Islet of Langerhans (tissue), 1 donor: ENCODE measurements around the gene ZFR.
A peak's percentile ranks its signal among the peaks of the same experiment; 100 is the strongest.
"Not testable (repeated sequence)": the region's sequence is repeated elsewhere in the genome, so short reads cannot be mapped to it uniquely, and the experiment has no call there.

Experiments
- FAIRE-seq: peaks from one replicate; lab custom pipeline; 2011; peaks lifted over from hg19 to GRCh38; lab: Jason Lieb, UNC

Gene ZFR

GRCh38 chr5:32319926-32320543, 124.5 kb downstream of the ZFR start:
- no peak for FAIRE-seq

- FAIRE-seq, result no peak
These were observed 125.1 kb downstream of the ZFR start for GRCh38 chr5:32319392-32319791.

- FAIRE-seq, result no peak
These were observed 127.5 kb downstream of the ZFR start for GRCh38 chr5:32317041-32317440.

- FAIRE-seq, result no peak
These were observed 129.1 kb downstream of the ZFR start for GRCh38 chr5:32315221-32316014.

- FAIRE-seq, result no peak
These were observed 129.9 kb downstream of the ZFR start for GRCh38 chr5:32314658-32315057.

GRCh38 chr5:32314152-32314488, 130.4 kb downstream of the ZFR start:
- FAIRE-seq, result not testable (repeated sequence)

GRCh38 chr5:32312595-32313332, 131.8 kb downstream of the ZFR start, which contains the start of gene MTMR12:
Gene MTMR12, minus strand, starts transcription at chr5:32312939. Its CDS starts 101 bp downstream, at chr5:32312838.
- FAIRE-seq, result peak; percentile 94

GRCh38 chr5:32312197-32312594, 132.3 kb downstream of the ZFR start:
- no peak for FAIRE-seq

GRCh38 chr5:32311404-32312196, 132.9 kb downstream of the ZFR start:
- no peak for FAIRE-seq

GRCh38 chr5:32309761-32310160, 134.8 kb downstream of the ZFR start:
- no peak for FAIRE-seq

- FAIRE-seq, result no peak
These were observed 135.6 kb downstream of the ZFR start for GRCh38 chr5:32308946-32309345.

GRCh38 chr5:32307769-32308194, 136.8 kb downstream of the ZFR start:
- FAIRE-seq, result no peak

- no peak for FAIRE-seq
These were observed 139.9 kb downstream of the ZFR start for GRCh38 chr5:32304622-32305021.
